GM12878 (cell line): ENCODE data around the gene CMTM4. TPM values are rescaled to one million over a fixed set of nuclear protein-coding genes. Genes with fewer than 3 reads are reported as not detected.

Experiments
- ATAC-seq: fragments of 200-7000 bp; cut with Tn5 transposase; 3 replicates; pipeline ENCODE4 v1.9.1; 2020; ENCODE audit warnings: mild to moderate bottlenecking, moderate library complexity
- BruUV-seq: library from RNA; stranded (reverse); fragments of 400-500 nt; replicated peaks from 2 replicates; lab custom pipeline; 2021; lab: Mats Ljungman, UMichigan
- CTCF ChIA-PET: fragments of 300-600 bp; sonication (Branson Sonifier 250); formaldehyde crosslinking; extraction: SDS; loops from one replicate; lab custom pipeline; 2021; ENCODE audit warnings: inconsistent platforms; lab: Yijun Ruan, JAX
- POLR2A ChIA-PET: fragments of 350-600 bp; formaldehyde crosslinking; extraction: SDS; loops from one replicate; lab custom pipeline; 2021; ENCODE audit warnings: inconsistent platforms; lab: Charles Lee
- RAD21 ChIA-PET: fragments of 300-600 bp; sonication (Branson Sonifier 250); formaldehyde crosslinking; loops from one replicate; lab custom pipeline; 2023; ENCODE audit warnings: antibody characterized with exemption; ENCODE audit not compliant: unreplicated experiment; lab: Charles Lee
- SMC1A ChIA-PET: fragments of 300-600 bp; sonication (Branson Sonifier 250); formaldehyde crosslinking; loops from one replicate; lab custom pipeline; 2023; ENCODE audit not compliant: unreplicated experiment, uncharacterized antibody; lab: Charles Lee
- DNase-seq: peaks from one replicate; pipeline ENCODE4 v3.0.0-alpha.2; 2011; ENCODE audit warnings: low read depth, low spot score
- FAIRE-seq: peaks from 3 replicates; lab custom pipeline; 2011; peaks lifted over from hg19 to GRCh38; lab: Jason Lieb, UNC
- H2AFZ ChIP-seq: 2 replicates; pipeline ENCODE4 v1.6.0; 2011; ENCODE audit warnings: low read depth, low read length, control low read depth; ENCODE audit not compliant: control insufficient read depth
- H3K27ac ChIP-seq: 2 replicates; pipeline ENCODE4 v1.5.1; 2011; ENCODE audit warnings: control low read depth; ENCODE audit not compliant: control insufficient read depth, insufficient read depth
- H3K27me3 ChIP-seq, 2 experiments: replicated peaks in 1 of 2; 2 replicates each; pipeline versions ENCODE4 v1.6.0 to v1.6.1; 2011; ENCODE audit warnings: low read length in 1 of 2; ENCODE audit not compliant: control insufficient read depth in 2 of 2, insufficient read depth in 2 of 2
- H3K36me3 ChIP-seq, 2 experiments: 2 replicates each; pipeline ENCODE4 v1.5.1; 2011; ENCODE audit warnings: low read length in 1 of 2; ENCODE audit not compliant: control insufficient read depth in 2 of 2, insufficient read depth in 2 of 2
- H3K4me1 ChIP-seq: 2 replicates; pipeline ENCODE4 v1.6.1; 2011; ENCODE audit warnings: mild to moderate bottlenecking, low read length, moderate library complexity, mixed read lengths; ENCODE audit not compliant: control insufficient read depth, insufficient read depth
- H3K4me2 ChIP-seq: 2 replicates; pipeline ENCODE4 v1.6.0; 2011; ENCODE audit warnings: control low read depth; ENCODE audit not compliant: control insufficient read depth, insufficient read depth
- H3K4me3 ChIP-seq: fragments of 200-600 bp; sonication (generic); 2 replicates; pipeline ENCODE4 v1.5.1; 2016
- H3K79me2 ChIP-seq: 2 replicates; pipeline ENCODE4 v1.6.0; 2011; ENCODE audit warnings: low read length; ENCODE audit not compliant: control insufficient read depth, insufficient read depth
- H3K9ac ChIP-seq: 2 replicates; pipeline ENCODE4 v1.8.0; 2011; ENCODE audit warnings: low read length, control low read depth, mixed read lengths; ENCODE audit not compliant: control insufficient read depth, insufficient read depth
- H3K9me3 ChIP-seq: replicated peaks from 3 replicates; pipeline ENCODE4 v1.5.1; 2011; ENCODE audit warnings: mild to moderate bottlenecking, low read length; ENCODE audit not compliant: control insufficient read depth, insufficient read depth
- H4K20me1 ChIP-seq: 2 replicates; pipeline ENCODE4 v1.6.0; 2011; ENCODE audit not compliant: control insufficient read depth, insufficient read depth
- ATF7 ChIP-seq: fragments of 450-650 bp; IDR thresholded peaks from 2 replicates; pipeline ENCODE4 v1.6.1; 2016; ENCODE audit warnings: low read depth, mild to moderate bottlenecking
- BHLHE40 ChIP-seq, 2 experiments: fragments of 450-650 bp in 1 of 2; IDR thresholded peaks; 2 replicates each; pipeline ENCODE4 v1.6.1; 2011 to 2017; ENCODE audit warnings: low read depth in 2 of 2, borderline replicate concordance in 1 of 2, improper control_type of control experiment in 1 of 2, low read length in 1 of 2, mild to moderate bottlenecking in 1 of 2
- FOXK2 ChIP-seq: fragments of 450-650 bp; IDR thresholded peaks from 2 replicates; pipeline ENCODE4 v1.6.1; 2017; ENCODE audit warnings: mild to moderate bottlenecking, moderate library complexity
- IKZF2 ChIP-seq, 2 experiments: fragments of 450-650 bp; IDR thresholded peaks; 2 replicates each; pipeline ENCODE4 v1.6.1; 2017; ENCODE audit warnings: mild to moderate bottlenecking in 2 of 2, moderate library complexity in 2 of 2
- NBN ChIP-seq: fragments of 450-650 bp; IDR thresholded peaks from 2 replicates; pipeline ENCODE4 v1.6.1; 2016
- PKNOX1 ChIP-seq: fragments of 450-650 bp; IDR thresholded peaks from 2 replicates; pipeline ENCODE4 v1.6.1; 2016; ENCODE audit warnings: mild to moderate bottlenecking
- RAD51 ChIP-seq: fragments of 450-650 bp; IDR thresholded peaks from 2 replicates; pipeline ENCODE4 v1.6.1; 2016; ENCODE audit warnings: moderate library complexity, mild to moderate bottlenecking, inconsistent platforms
- RELA ChIP-seq: fragments of 450-650 bp; IDR thresholded peaks from 2 replicates; pipeline ENCODE4 v1.8.0; 2014; ENCODE audit warnings: borderline replicate concordance; ENCODE audit not compliant: partially characterized antibody
- RUNX3 ChIP-seq: IDR thresholded peaks from 2 replicates; pipeline ENCODE4 v1.6.1; 2012; ENCODE audit warnings: low read length, inconsistent platforms
- WGBS: methylation state at CpG from one replicate; pipeline ENCODE4 v1.1.6; 2016; ENCODE audit warnings: low lambda C conversion rate; ENCODE audit not compliant: insufficient replicate concordance, insufficient coverage; ENCODE audit errors: missing lambda C conversion rate; 5-methylcytosine and 5-hydroxymethylcytosine counted together
- in situ Hi-C: fragments of 300-500 bp; cut with MboI; formaldehyde crosslinking; loops from 9 replicates; pipeline ENCODE4 v1.14.3; 2018; ENCODE audit warnings: mixed read lengths
- intact Hi-C: fragments of 100-400 bp; cut with micrococcal nuclease; formaldehyde crosslinking; loops from one replicate; pipeline ENCODE4 v1.14.2; 2022; ENCODE audit not compliant: unreplicated experiment
- polyA plus RNA-seq, 11 experiments: library from polyadenylated mRNA; depleted of rRNA in 4 of 11; unstranded in 6 of 11; stranded (reverse) in 5 of 11; fragments of >200 nt; fragmentation: Nextera tagmentation in 4 of 11; fragmentation: Illumina TruSeq in 1 of 11; extraction: Ambion mirVana in 4 of 11; extraction: Trizol in 1 of 11; gene quantifications; 1 replicate in 1 of 11; 2 replicates in 10 of 11; pipeline versions ENCODE4 v1.2.1 to v1.2.3, GENCODE V29; 2011 to 2016; ENCODE audit warnings: inconsistent platforms in 2 of 11, missing spikeins in 2 of 11, low read depth in 1 of 11
- total RNA-seq, 4 experiments: library from RNA; depleted of rRNA in 3 of 4; stranded (reverse); fragments of >200 nt in 3 of 4; fragmentation: Illumina TruSeq in 1 of 4; extraction: Trizol in 1 of 4; gene quantifications; 2 replicates each; pipeline versions ENCODE4 v1.2.1 to v1.2.3, GENCODE V29; 2013 to 2021
- TF ChIP-seq, protein P1 (sequence below): fragments of 450-650 bp; IDR thresholded peaks from 2 replicates; pipeline ENCODE4 v1.6.1; 2016; ENCODE audit warnings: mild to moderate bottlenecking
- TF ChIP-seq, protein P2 (sequence below): fragments of 450-650 bp; IDR thresholded peaks from 2 replicates; pipeline ENCODE4 v1.6.1; 2017; ENCODE audit warnings: low read depth, mild to moderate bottlenecking, moderate library complexity

The CMTM4 gene
- total and polyA plus RNA-seq, 10 of the 15 experiments (the other 5 are each of a cell fraction or from before 2014, with no cell fraction given): 0.02 to 0.43 (median 0.15) TPM; not detected in 2

- Histone ChIP-seq H3K4me3 (peak overlapping the region; percentile 43; the same call in 1 of the 2 replicates), H3K27me3 (peaks cover 0 to 4% of the 10 kb centered on the region in 2 experiments; a peak in 1 of 4 replicates), H3K79me2 (no peaks in the 10 kb centered on the region), H3K27ac (no peak overlapping the region), H3K9me3 (no peaks in the 10 kb centered on the region; the same call in 2 of the 3 replicates), H4K20me1 (no peaks in the 10 kb centered on the region), H3K36me3 (no peaks in the 10 kb centered on the region), H2AFZ (peak overlapping the region; percentile 2), H3K9ac (no peak overlapping the region), H3K4me2 (peak overlapping the region; percentile 82), H3K4me1 (peaks cover 4% of the 10 kb centered on the region)
- POLR2A ChIA-PET: interaction anchor here (0.6 to 2.0 kb wide), 3 partner anchors 14 to 105 kb away, joined by 3 to 4 read pairs (median 3); no protein-coding TSS in a partner anchor
- TF ChIP-seq NBN (peak; percentile 69; the same call in 1 of the 2 replicates), RAD51 (peak; percentile 68), FOXK2 (no peak), ATF7 (peak; percentile 28; the same call in 1 of the 2 replicates), RUNX3 (peak; percentile 83), BHLHE40 (IDR thresholded peaks at IDR 0.05; ENCODE audit: borderline replicate concordance in 1 of 2, low read depth in 2 of 2, low read length in 1 of 2) (peak; percentile 82 to 89), RELA (no peak), PKNOX1 (no peak), IKZF2 (IDR thresholded peaks at IDR 0.05) (peak; percentile 49 to 56; a peak in 3 of 4 replicates)
- TF ChIP-seq, protein P1, sequence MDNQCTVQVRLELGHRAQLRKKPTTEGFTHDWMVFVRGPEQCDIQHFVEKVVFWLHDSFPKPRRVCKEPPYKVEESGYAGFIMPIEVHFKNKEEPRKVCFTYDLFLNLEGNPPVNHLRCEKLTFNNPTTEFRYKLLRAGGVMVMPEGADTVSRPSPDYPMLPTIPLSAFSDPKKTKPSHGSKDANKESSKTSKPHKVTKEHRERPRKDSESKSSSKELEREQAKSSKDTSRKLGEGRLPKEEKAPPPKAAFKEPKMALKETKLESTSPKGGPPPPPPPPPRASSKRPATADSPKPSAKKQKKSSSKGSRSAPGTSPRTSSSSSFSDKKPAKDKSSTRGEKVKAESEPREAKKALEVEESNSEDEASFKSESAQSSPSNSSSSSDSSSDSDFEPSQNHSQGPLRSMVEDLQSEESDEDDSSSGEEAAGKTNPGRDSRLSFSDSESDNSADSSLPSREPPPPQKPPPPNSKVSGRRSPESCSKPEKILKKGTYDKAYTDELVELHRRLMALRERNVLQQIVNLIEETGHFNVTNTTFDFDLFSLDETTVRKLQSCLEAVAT: peak; percentile 62
- TF ChIP-seq, protein P2, sequence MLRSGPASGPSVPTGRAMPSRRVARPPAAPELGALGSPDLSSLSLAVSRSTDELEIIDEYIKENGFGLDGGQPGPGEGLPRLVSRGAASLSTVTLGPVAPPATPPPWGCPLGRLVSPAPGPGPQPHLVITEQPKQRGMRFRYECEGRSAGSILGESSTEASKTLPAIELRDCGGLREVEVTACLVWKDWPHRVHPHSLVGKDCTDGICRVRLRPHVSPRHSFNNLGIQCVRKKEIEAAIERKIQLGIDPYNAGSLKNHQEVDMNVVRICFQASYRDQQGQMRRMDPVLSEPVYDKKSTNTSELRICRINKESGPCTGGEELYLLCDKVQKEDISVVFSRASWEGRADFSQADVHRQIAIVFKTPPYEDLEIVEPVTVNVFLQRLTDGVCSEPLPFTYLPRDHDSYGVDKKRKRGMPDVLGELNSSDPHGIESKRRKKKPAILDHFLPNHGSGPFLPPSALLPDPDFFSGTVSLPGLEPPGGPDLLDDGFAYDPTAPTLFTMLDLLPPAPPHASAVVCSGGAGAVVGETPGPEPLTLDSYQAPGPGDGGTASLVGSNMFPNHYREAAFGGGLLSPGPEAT: peak; percentile 54; the same call in 1 of the 2 replicates
- CTCF ChIA-PET: interaction anchor here (0.6 to 3.1 kb wide), 24 partner anchors 9 to 277 kb away, joined by 3 to 61 read pairs (median 7); partner anchors contain the start of gene CMTM3
- intact Hi-C loops (no loop called here), in situ Hi-C loops (no loop called here)
- ATAC-seq: peak; percentile 70
- RAD21 ChIA-PET: interaction anchor here (0.6 to 3.1 kb wide), 13 partner anchors 14 to 184 kb away, joined by 3 to 51 read pairs (median 5); partner anchors contain the start of genes CKLF and CMTM3
- SMC1A ChIA-PET: interaction anchor here (0.7 to 2.6 kb wide), 15 partner anchors 9 to 233 kb away, joined by 3 to 30 read pairs (median 6); partner anchors contain the start of genes CKLF and CMTM3
- DNase-seq: no peak
- no peak for FAIRE-seq
- BruUV-seq: no TSS peak
- WGBS: under 1% methylated on average over 8 of the region's 8 CpGs
Measured at GRCh38 chr16:66590322-66590721, 106.2 kb downstream of the CMTM4 start.
